C4-2B (cell line): ENCODE data around the gene CMPK2.

Experiments
- H3K27ac ChIP-seq: fragments of 450-650 bp; 2 replicates; pipeline ENCODE4 v1.5.1; 2017
- ZFX ChIP-seq: fragments of 450-650 bp; IDR thresholded peaks from 2 replicates; pipeline ENCODE4 v1.6.1; 2017
- TF ChIP-seq, protein P1 (sequence below): fragments of 450-650 bp; conservative IDR thresholded peaks from 2 replicates; pipeline ENCODE4 v1.5.1; 2017; ENCODE audit warnings: mild to moderate bottlenecking

CMPK2 gene

GRCh38 chr2:6820236-6820635, 45.5 kb downstream of the CMPK2 start:
- no peak for TF ChIP-seq ZFX
- TF ChIP-seq, protein P1, sequence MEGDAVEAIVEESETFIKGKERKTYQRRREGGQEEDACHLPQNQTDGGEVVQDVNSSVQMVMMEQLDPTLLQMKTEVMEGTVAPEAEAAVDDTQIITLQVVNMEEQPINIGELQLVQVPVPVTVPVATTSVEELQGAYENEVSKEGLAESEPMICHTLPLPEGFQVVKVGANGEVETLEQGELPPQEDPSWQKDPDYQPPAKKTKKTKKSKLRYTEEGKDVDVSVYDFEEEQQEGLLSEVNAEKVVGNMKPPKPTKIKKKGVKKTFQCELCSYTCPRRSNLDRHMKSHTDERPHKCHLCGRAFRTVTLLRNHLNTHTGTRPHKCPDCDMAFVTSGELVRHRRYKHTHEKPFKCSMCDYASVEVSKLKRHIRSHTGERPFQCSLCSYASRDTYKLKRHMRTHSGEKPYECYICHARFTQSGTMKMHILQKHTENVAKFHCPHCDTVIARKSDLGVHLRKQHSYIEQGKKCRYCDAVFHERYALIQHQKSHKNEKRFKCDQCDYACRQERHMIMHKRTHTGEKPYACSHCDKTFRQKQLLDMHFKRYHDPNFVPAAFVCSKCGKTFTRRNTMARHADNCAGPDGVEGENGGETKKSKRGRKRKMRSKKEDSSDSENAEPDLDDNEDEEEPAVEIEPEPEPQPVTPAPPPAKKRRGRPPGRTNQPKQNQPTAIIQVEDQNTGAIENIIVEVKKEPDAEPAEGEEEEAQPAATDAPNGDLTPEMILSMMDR: no peak

DNA sequence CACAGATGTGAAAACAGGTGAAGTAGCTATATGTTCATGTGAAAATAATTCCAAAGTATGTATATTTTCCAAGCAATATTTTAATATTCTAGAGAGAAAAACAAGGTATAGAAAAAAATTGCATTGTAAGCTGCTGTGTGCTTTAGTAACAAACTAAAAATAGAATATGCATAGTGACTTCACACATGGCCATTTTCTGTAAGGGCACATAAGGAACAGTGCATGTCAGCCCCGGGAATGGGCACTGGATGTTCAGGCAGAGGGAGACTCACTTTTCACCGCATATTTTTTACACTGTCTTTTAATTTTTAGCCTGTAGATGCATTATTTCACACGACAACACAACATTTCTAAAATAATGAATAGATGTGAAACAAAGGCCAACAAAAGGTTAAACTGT, 46.0 kb downstream of the CMPK2 start:
- no peak overlapping the region for H3K27ac ChIP-seq
- TF ChIP-seq ZFX: no peak
- TF ChIP-seq, protein P1: no peak

More at GRCh38 chr2:6820236-6820635, 45.5 kb downstream of the CMPK2 start:
- no peak overlapping the region for H3K27ac ChIP-seq

GRCh38 chr2:6818012-6818411, 47.7 kb downstream of the CMPK2 start:
- no peak overlapping the region for H3K27ac ChIP-seq
- TF ChIP-seq, protein P1: no peak

- TF ChIP-seq, protein P1: no peak
- no peak for TF ChIP-seq ZFX
- no peak overlapping the region for H3K27ac ChIP-seq
Measured at GRCh38 chr2:6814869-6815268, 50.8 kb downstream of the CMPK2 start.

- no peak overlapping the region for H3K27ac ChIP-seq
- no peak for TF ChIP-seq ZFX
- TF ChIP-seq, protein P1: no peak
Measured at GRCh38 chr2:6814312-6814711, 51.4 kb downstream of the CMPK2 start.

DNA sequence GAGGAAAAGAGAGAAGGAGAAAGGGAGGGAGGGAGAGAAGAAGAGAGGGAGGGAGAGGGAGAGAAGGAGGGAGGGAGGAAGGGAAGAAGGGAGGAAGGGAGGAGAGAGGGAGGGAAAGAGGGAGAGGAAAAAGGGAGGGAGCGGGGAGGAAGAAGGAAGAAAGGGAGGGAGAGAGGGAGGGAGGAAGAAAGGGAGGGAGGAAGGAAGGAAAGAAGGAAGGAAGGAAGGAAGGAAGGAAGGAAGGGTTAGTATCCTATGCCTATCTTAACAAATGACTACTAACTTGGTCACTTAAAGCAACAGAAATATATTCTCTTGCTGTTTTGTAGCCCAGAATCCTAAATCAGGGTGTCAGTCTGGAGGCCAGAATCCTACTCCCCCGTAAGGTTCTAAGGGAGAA, 52.1 kb downstream of the CMPK2 start:
- TF ChIP-seq, protein P1: no peak
- TF ChIP-seq ZFX: no peak
- H3K27ac ChIP-seq: no peak overlapping the region

GRCh38 chr2:6812857-6813530, 52.7 kb downstream of the CMPK2 start:
- TF ChIP-seq, protein P1: no peak
- TF ChIP-seq ZFX: no peak
- H3K27ac ChIP-seq: no peak overlapping the region
